NCI-H146 (cell line): ENCODE data around the gene KRT7.

Source experiments
- DNase-seq: peaks from one replicate; lab custom pipeline; 2025; lab: John Stamatoyannopoulos, UW

KRT7 gene

DNA sequence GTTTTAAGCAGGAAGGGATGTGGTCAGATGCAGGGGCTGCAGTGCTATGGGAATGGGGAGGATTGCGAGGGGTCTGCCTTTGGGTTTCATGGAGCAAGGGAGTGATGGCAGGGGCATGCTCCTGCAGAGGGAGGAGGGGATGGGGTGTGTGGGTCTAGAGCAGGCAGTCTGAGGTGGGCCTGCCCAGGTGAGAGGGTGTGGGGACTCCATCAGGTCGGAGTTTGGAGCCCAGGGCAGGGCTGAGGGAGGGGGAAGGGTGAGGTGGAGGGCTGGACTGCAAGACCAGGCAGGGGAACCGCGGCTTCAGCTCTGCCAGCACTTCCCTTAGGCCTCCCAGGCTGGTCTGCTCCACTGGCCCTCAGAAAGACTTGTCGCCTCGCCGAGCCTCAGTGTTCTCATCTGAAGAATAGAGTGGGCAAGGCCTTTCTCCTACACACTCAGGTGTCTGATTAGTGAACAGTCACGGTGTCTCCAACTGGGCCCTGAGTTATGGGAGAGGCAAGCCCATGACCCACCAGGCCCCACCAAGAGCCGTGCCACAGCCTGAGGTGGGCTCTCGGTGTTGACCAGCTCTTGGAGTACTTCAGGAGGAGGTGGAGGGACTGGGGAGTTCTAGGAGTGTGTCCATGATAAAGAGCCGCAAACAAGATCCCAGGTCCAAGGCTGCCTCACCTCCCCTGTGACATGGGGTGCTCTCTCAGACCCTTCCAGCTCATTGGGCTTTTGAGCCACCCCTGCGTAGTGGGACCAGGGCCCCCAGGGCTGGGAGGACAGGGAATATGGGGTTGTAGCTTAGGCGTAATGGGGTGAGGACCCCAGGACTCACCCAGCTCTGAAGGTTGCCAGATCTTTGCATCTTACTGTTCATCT, 21.1 kb upstream of the KRT7 start:
- no peak for DNase-seq

DNA sequence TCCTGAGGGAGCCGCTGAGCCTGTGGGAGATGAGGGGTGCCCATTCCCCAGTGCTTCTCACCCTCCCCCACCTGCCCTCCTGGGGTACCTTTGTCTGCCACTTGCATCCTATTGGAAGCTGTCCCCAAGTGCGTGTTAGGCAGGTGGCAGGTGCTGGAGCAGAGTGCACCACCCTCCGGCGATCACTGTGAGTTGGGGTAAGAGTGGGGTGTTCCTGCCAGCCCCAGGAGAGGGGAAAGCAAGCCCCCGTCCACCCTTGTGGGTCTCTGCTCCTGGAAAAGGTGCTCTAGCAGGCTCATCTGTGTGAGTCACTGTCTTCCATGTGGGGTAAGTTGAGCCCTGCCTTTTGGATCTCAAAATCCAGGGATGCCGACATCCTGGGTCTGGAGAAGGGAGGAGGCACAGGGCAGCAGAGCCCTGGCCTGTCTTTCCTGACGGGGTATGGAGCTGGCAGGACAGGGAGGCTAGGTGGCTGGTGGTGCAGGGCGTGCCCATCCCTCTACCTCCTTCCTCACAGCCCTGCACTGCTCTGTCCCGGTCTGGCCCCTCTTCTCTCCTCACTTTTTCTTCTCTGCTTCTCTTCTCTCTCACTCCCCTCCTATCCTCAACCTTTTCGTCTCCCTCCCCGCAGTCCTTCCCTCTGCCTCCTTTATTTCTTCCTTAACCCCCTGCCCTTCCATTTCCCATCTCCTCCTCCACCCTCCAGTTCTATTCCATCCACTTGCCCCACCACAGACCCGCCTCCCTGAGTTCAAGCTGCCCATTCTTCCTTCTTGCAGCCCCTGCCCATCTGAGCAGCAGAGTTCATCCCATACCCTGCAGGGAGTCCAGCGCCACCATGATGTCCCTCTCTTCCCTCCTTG, 20.1 kb upstream of the KRT7 start:
- DNase-seq: peak; percentile 29

- DNase-seq: peak; percentile 92
Measured at GRCh38 chr12:52213564-52214420, 19.3 kb upstream of the KRT7 start.

- DNase-seq: no peak
Measured at GRCh38 chr12:52214421-52214802, 18.6 kb upstream of the KRT7 start.

DNA sequence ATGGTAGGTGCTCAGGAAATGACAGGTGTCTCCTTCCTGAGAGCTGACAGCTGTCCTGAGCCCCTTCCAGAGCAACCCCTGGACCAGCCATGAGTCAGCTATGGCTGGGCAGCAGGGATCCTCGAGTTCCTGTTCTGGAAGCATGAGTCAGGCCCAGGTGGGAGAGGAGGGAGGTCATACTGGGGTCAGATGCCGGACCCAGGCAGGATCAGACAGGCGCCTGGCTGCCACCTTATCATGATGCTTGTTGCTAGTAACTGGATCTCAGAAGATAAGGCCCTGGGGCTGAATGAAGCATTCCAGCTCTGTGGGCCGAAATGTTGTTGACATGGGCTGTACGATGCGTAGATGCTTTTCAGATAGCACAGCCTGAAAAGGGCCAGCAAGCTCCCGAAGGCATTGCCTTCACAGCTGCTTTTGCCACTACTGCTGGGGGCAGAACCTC, 17.4 kb upstream of the KRT7 start:
- peak; percentile 67 for DNase-seq

GRCh38 chr12:52216100-52216499, 16.9 kb upstream of the KRT7 start:
- no peak for DNase-seq

DNA sequence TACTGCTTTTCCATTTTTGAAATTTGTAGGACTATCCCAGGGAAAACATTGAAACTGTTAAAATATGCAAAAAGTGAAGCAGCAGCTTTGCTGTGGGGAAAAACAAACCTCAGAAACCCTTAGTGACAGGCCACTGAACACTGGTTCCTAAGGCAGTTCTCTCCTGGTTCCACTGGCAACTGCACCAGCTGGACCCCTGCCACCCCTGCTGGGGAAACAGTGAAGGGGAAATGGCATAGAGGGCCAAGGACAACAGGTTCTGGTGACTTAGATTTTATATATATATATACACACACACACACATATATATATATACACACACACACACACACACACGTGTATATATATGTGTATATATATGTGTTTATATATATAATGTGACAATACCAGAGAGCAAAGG, 16.2 kb upstream of the KRT7 start:
- DNase-seq: no peak

DNA sequence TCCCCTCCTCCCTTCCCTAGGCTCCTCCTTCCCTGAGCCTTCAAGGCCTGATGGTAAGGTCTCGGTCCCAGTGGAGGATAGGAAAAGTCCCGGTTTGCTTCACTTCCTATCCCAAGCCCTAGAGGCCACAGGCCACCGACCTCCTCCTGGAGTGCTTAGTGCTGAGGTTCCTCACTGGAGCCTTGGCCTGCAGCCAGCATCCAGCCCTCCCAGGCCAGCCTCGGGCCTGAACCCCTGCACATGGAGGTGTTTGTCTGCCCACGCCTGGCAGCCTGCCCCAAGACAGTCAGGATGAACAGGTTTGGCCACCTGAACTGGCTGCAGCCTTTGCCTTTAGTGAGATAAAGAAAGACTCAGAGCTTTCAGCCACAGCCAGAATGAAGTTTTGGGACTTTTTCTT, 15.8 kb upstream of the KRT7 start:
- no peak for DNase-seq

GRCh38 chr12:52218001-52218400, 15.0 kb upstream of the KRT7 start:
- DNase-seq: no peak

DNA sequence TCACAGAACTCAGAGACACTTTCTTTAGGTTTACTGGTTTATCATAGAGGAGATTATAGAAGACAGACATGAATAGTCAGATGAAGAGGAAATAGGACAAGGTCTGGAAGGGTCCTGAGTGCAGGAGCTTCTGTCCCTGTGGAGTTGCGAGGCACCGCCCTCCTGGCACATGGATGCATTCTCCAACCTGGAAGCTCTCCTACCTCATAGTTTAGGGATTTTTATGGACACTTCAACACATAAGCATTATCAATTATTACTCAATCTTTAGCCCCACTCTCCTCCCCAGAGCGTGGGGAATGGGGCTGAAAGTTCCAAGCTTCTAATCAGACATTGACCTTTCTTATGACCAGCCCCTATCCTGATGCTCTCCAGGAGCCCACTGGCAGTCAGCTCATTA, 12.6 kb upstream of the KRT7 start:
- no peak for DNase-seq

- no peak for DNase-seq
Measured at GRCh38 chr12:52221070-52221781, 11.8 kb upstream of the KRT7 start.

DNA sequence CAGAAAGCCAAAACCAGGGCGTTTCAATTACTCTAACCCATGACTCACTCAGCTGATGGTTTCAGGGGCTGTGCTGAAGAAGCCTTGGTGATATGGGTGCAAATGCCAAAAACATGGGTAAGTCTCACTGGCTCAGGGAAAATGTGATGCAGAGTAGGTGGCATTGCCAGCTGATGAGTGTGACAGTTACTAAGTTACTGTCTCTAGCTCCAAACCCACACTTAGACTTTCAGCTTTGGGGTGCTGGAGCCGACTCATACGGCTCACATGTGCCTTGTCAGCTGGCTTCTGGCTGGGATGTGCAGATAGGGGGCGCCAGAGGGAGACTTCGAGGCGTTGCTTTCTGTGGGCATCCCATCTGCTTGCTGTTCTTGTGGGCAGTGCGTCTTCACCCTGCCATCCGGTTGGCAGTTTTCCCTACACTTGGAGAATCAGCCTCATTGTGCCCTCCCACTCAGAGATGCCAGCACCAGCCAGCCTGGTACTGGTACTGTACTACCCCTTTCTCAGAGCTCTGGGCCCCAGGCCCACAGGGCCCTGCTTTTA, 11.1 kb upstream of the KRT7 start:
- peak; percentile 42 for DNase-seq

DNA sequence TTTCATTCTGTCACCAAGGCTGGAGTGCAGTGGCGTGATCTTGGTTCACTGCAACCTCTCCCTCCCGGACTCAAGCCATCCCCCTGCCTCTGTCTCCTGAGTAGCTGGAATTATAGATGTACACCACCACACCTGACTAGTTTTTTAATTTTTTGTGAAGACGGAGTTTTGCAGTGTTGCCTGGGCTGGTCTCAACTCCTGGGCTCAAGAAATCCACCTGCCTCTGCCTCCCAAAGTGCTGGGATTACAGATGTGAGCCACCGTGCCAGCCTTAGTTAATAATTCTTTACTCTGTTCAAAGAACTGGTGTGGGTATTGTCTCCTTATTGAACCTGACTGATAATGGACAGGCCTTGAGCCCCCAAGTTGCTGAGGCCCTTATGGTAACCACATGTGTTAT, 10.4 kb upstream of the KRT7 start:
- DNase-seq: no peak

- no peak for DNase-seq
Measured at GRCh38 chr12:52223406-52224039, 9.5 kb upstream of the KRT7 start.

- DNase-seq: no peak
Measured at GRCh38 chr12:52224151-52224550, 8.9 kb upstream of the KRT7 start.

- no peak for DNase-seq
Measured at GRCh38 chr12:52225752-52226151, 7.3 kb upstream of the KRT7 start.

GRCh38 chr12:52226446-52226845, 6.6 kb upstream of the KRT7 start:
- DNase-seq: no peak

- no peak for DNase-seq
Measured at GRCh38 chr12:52227606-52228166, 5.4 kb upstream of the KRT7 start.

DNA sequence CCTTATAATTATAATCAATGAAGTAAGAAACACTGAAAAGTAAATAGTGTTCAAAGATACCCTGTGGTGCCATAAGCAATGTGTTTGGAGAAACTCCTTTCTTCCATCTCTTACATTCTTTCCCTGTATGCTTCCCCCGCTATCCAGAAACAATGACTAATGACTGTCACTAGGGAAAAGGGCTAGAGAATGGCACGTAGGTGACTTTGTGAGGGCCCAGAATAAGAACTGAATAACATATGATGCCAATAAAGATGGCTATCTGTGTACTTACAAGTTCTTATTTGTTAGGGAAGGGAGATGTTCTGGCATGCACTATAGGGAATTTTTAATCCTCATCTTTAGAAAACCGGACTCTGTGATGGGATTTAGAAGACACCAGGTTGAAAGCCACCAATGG, 4.7 kb upstream of the KRT7 start:
- DNase-seq: peak; percentile 73

GRCh38 chr12:52228931-52229330, 4.1 kb upstream of the KRT7 start:
- no peak for DNase-seq
